K562 (cell line): ENCODE data around the gene VWA8. TPM values are rescaled to one million over a fixed set of nuclear protein-coding genes. Genes with fewer than 3 reads are reported as not detected.

Experiments used
- ATAC-seq: fragments of 200-7000 bp; cut with Tn5 transposase; 3 replicates; pipeline ENCODE4 v1.9.1; 2020; ENCODE audit warnings: moderate library complexity
- BruUV-seq: library from RNA; stranded (reverse); fragments of 400-500 nt; replicated peaks from 2 replicates; lab custom pipeline; 2021; lab: Mats Ljungman, UMichigan
- CTCF ChIA-PET: fragments of 300-600 bp; formaldehyde crosslinking; extraction: SDS; loops from one replicate; lab custom pipeline; 2021; ENCODE audit warnings: low intra/inter-chr PET ratio; lab: Yijun Ruan, JAX
- POLR2A ChIA-PET: fragments of 300-600, 350-650 bp; sonication (Branson Sonifier 250); formaldehyde crosslinking; extraction: SDS; loops from one replicate; lab custom pipeline; 2021; ENCODE audit warnings: antibody characterized with exemption, inconsistent platforms; lab: Yijun Ruan, JAX
- DNase-seq, 4 experiments: peaks; one replicate each; pipeline versions ENCODE4 v3.0.0 to v3.0.0-alpha.2; 2011 to 2018; ENCODE audit warnings: low spot score in 3 of 4, mixed read lengths in 3 of 4; ENCODE audit errors: extremely low read depth in 1 of 4
- FAIRE-seq: peaks from 2 replicates; lab custom pipeline; 2011; peaks lifted over from hg19 to GRCh38; lab: Jason Lieb, UNC
- H2AFZ ChIP-seq: 2 replicates; pipeline ENCODE4 v1.6.0; 2011; ENCODE audit warnings: low read depth, low read length, control low read depth, inconsistent platforms
- H3K27ac ChIP-seq: fragments of 200-600 bp; 3 replicates; pipeline ENCODE4 v1.8.0; 2011; ENCODE audit warnings: low read depth, mild to moderate bottlenecking, control low read depth, inconsistent platforms, low read length, moderate library complexity, mixed read lengths; ENCODE audit errors: extremely low read depth
- H3K27me3 ChIP-seq, 2 experiments: fragments of 300-600 bp in 1 of 2; 2 replicates in 1 of 2; 3 replicates in 1 of 2; pipeline versions ENCODE4 v1.6.0 to v1.8.0; 2011; ENCODE audit warnings: inconsistent platforms in 2 of 2, low read length in 2 of 2, mild to moderate bottlenecking in 1 of 2, mixed read lengths in 1 of 2, moderate library complexity in 1 of 2; ENCODE audit not compliant: control insufficient read depth in 2 of 2, insufficient read depth in 2 of 2
- H3K36me3 ChIP-seq: fragments of 300-600 bp; 3 replicates; pipeline ENCODE4 v1.8.0; 2011; ENCODE audit warnings: mild to moderate bottlenecking, low read length, inconsistent platforms; ENCODE audit not compliant: control insufficient read depth, insufficient read depth
- H3K4me1 ChIP-seq, 2 experiments: fragments of 200-600 bp in 1 of 2; replicated peaks in 1 of 2; 2 replicates in 1 of 2; 3 replicates in 1 of 2; pipeline versions ENCODE4 v1.5.1 to v1.8.0; 2011; ENCODE audit warnings: inconsistent platforms in 2 of 2, low read length in 2 of 2, mild to moderate bottlenecking in 1 of 2, mixed read lengths in 1 of 2, moderate library complexity in 1 of 2; ENCODE audit not compliant: control insufficient read depth in 2 of 2, insufficient read depth in 2 of 2
- H3K4me2 ChIP-seq: 2 replicates; pipeline ENCODE4 v1.6.1; 2011; ENCODE audit warnings: low read length, control low read depth, inconsistent platforms, mixed read lengths; ENCODE audit not compliant: insufficient read depth
- H3K4me3 ChIP-seq: fragments of 200-600 bp; sonication (generic), shearing (Covaris generic); 2 replicates; pipeline ENCODE4 v1.5.1; 2016; ENCODE audit warnings: control low read depth, inconsistent platforms
- H3K79me2 ChIP-seq: fragments of 200-600 bp; 3 replicates; pipeline ENCODE4 v1.8.0; 2011; ENCODE audit warnings: low read length, inconsistent platforms; ENCODE audit not compliant: control insufficient read depth, insufficient read depth
- H3K9ac ChIP-seq, 2 experiments: 2 replicates each; pipeline versions ENCODE4 v1.6.0 to v1.6.1; 2011; ENCODE audit warnings: low read depth in 2 of 2, low read length in 2 of 2, control low read depth in 1 of 2, inconsistent platforms in 1 of 2, mild to moderate bottlenecking in 1 of 2, mixed read lengths in 1 of 2; ENCODE audit not compliant: insufficient read depth in 1 of 2
- H3K9me1 ChIP-seq: one replicate; pipeline ENCODE4 v1.6.0; 2011; ENCODE audit warnings: inconsistent platforms, mild to moderate bottlenecking, low read length, moderate library complexity; ENCODE audit not compliant: control insufficient read depth, insufficient read depth
- H3K9me3 ChIP-seq: replicated peaks from 2 replicates; pipeline ENCODE4 v1.5.1; 2011; ENCODE audit warnings: low read depth, low read length, inconsistent platforms; ENCODE audit not compliant: control insufficient read depth, insufficient read depth
- H4K20me1 ChIP-seq: replicated peaks from 2 replicates; pipeline ENCODE4 v1.6.1; 2011; ENCODE audit warnings: low read length, inconsistent platforms, mixed read lengths; ENCODE audit not compliant: control insufficient read depth, insufficient read depth
- WGBS: fragments of 100-300 bp; shearing (Covaris generic); methylation state at CpG from one replicate; pipeline ENCODE4 v1.1.6; 2016; ENCODE audit warnings: low coverage, mixed read lengths; ENCODE audit not compliant: insufficient coverage; ENCODE audit errors: missing lambda C conversion rate; 5-methylcytosine and 5-hydroxymethylcytosine counted together
- in situ Hi-C: fragments of 300-500 bp; cut with MboI; formaldehyde crosslinking; loops from 4 replicates; pipeline ENCODE4 v1.15.0; 2018; ENCODE audit warnings: inconsistent platforms, mixed read lengths
- intact Hi-C: fragments of 100-400 bp; cut with micrococcal nuclease; formaldehyde crosslinking; loops from 2 replicates; pipeline ENCODE4 v1.14.2; 2022
- polyA plus RNA-seq, 8 experiments: library from polyadenylated mRNA; depleted of rRNA in 4 of 8; stranded (reverse) in 5 of 8; unstranded in 3 of 8; fragments of >200 nt; fragmentation: Nextera tagmentation in 2 of 8; fragmentation: Illumina TruSeq in 1 of 8; extraction: Ambion mirVana in 2 of 8; extraction: Trizol in 1 of 8; gene quantifications; 2 replicates each; pipeline versions ENCODE4 v1.2.1 to v1.2.3, GENCODE V29; 2011 to 2014; ENCODE audit warnings: inconsistent platforms in 1 of 8, missing spikeins in 1 of 8
- total RNA-seq, 7 experiments: library from RNA; depleted of rRNA in 6 of 7; stranded (reverse); fragments of >200 nt in 6 of 7; fragmentation: Illumina TruSeq in 2 of 7; extraction: Trizol in 2 of 7; gene quantifications; 2 replicates each; pipeline versions ENCODE4 v1.2.1 to v1.2.3, GENCODE V29; 2011 to 2021; ENCODE audit warnings: low replicate concordance in 1 of 7
- TF ChIP-seq, protein P1 (sequence below): sonication (generic); formaldehyde crosslinking; IDR thresholded peaks from 2 replicates; pipeline ENCODE4 v1.8.1; 2023; ENCODE audit warnings: missing genetic modification reagents, mild to moderate bottlenecking, borderline replicate concordance
- TF ChIP-seq, protein P2 (sequence below), 2 experiments: fragments of 450-650 bp in 1 of 2; sonication (generic) in 1 of 2; formaldehyde crosslinking in 1 of 2; IDR thresholded peaks in 1 of 2; conservative IDR thresholded peaks in 1 of 2; 2 replicates each; pipeline versions ENCODE4 v1.6.1 to v1.8.1; 2016 to 2023; ENCODE audit warnings: mild to moderate bottlenecking in 2 of 2, moderate library complexity in 2 of 2, inconsistent platforms in 1 of 2, missing genetic modification reagents in 1 of 2

Gene VWA8
- total and polyA plus RNA-seq, 9 of the 15 experiments (the other 6 are each of a cell fraction or from before 2014, with no cell fraction given), result 2.1 to 18.5 (median 13.3) TPM

DNA sequence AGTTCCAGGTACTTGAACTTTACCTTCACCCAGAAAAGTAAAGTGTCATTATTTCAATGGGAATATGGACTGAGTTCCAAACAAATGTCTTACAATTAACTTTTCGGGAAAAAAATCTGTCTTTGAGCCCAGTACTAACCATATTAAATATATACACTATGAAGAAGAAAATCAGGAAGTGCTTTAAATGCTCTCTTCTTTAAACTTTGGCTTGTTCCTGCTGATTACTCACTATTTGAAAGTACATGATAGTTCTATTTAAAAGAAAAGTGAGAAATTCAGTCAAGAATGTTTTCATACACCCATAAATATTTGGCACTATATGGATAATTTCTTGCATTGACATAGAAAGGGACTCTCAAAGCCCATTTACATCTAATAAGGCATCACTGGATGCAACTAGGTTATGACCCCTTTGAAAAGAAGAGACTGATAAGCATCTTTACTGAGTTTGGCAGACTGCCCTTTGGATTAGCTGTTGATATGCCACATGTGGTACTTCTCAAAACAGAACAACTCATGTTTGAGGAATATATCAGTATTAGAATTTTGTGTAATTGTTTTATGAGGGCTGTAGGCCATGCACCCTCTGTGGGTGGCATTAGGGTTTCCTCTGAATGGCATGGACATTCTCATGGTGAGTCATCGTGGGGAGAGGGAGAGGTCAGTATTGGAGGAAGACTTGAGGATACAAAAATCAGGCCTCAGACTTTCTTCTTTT, 25.0 kb upstream of the VWA8 start:
- no peak for DNase-seq
- no peak overlapping the region for H2AFZ ChIP-seq
- H4K20me1 ChIP-seq, result no peaks in the 10 kb centered on the region
- no peaks in the 10 kb centered on the region for H3K79me2 ChIP-seq
- H3K4me3 ChIP-seq, result no peak overlapping the region
- TF ChIP-seq, protein P1, sequence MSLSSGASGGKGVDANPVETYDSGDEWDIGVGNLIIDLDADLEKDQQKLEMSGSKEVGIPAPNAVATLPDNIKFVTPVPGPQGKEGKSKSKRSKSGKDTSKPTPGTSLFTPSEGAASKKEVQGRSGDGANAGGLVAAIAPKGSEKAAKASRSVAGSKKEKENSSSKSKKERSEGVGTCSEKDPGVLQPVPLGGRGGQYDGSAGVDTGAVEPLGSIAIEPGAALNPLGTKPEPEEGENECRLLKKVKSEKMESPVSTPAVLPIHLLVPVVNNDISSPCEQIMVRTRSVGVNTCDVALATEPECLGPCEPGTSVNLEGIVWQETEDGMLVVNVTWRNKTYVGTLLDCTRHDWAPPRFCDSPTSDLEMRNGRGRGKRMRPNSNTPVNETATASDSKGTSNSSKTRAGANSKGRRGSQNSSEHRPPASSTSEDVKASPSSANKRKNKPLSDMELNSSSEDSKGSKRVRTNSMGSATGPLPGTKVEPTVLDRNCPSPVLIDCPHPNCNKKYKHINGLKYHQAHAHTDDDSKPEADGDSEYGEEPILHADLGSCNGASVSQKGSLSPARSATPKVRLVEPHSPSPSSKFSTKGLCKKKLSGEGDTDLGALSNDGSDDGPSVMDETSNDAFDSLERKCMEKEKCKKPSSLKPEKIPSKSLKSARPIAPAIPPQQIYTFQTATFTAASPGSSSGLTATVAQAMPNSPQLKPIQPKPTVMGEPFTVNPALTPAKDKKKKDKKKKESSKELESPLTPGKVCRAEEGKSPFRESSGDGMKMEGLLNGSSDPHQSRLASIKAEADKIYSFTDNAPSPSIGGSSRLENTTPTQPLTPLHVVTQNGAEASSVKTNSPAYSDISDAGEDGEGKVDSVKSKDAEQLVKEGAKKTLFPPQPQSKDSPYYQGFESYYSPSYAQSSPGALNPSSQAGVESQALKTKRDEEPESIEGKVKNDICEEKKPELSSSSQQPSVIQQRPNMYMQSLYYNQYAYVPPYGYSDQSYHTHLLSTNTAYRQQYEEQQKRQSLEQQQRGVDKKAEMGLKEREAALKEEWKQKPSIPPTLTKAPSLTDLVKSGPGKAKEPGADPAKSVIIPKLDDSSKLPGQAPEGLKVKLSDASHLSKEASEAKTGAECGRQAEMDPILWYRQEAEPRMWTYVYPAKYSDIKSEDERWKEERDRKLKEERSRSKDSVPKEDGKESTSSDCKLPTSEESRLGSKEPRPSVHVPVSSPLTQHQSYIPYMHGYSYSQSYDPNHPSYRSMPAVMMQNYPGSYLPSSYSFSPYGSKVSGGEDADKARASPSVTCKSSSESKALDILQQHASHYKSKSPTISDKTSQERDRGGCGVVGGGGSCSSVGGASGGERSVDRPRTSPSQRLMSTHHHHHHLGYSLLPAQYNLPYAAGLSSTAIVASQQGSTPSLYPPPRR (CRISPR knock-in tag), result no peak
- TF ChIP-seq, protein P2, sequence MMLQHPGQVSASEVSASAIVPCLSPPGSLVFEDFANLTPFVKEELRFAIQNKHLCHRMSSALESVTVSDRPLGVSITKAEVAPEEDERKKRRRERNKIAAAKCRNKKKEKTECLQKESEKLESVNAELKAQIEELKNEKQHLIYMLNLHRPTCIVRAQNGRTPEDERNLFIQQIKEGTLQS (IDR thresholded peaks at IDR 0.05), result 0 out of 2 replicates have a peak, but pooled peaks have one; percentile 7
- TF ChIP-seq, protein P2 (CRISPR knock-in tag; conservative IDR thresholded peaks at IDR 0.05), result no peak
- H3K4me1 ChIP-seq, result no peaks in the 10 kb centered on the region
- in situ Hi-C loops (no loop called here), intact Hi-C loops (loop anchor here (10.0 kb wide), 1 partner anchor 321 kb away; no protein-coding TSS in a partner anchor)
- ChIA-PET POLR2A (no interaction called here), CTCF (no interaction called here)
- BruUV-seq, result no TSS peak
- H3K4me2 ChIP-seq, result no peak overlapping the region
- no peak for ATAC-seq
- no peaks in the 10 kb centered on the region for H3K9me3 ChIP-seq
- H3K27ac ChIP-seq, result no peak overlapping the region
- no peak overlapping the region for H3K9ac ChIP-seq
- no peaks in the 10 kb centered on the region for H3K27me3 ChIP-seq
- 5% methylated on average over 2 of the region's 2 CpGs for WGBS
- no peak for FAIRE-seq
- no peaks in the 10 kb centered on the region for H3K9me1 ChIP-seq
- no peaks in the 10 kb centered on the region for H3K36me3 ChIP-seq
